NCI-H526 (cell line): ENCODE measurements around the gene CHN1.

Experiments used
- DNase-seq, 2 experiments: peaks; one replicate each; lab custom pipeline; 2025; lab: John Stamatoyannopoulos, UW

CHN1 gene

GRCh38 chr2:175010848-175011254 is 5.7 kb upstream of the CHN1 start:
- DNase-seq = peak in 1 of 2 experiments; percentile 6

GRCh38 chr2:175009917-175010621 is 4.9 kb upstream of the CHN1 start:
- DNase-seq = no peak

GRCh38 chr2:175008801-175009495 is 3.8 kb upstream of the CHN1 start:
- DNase-seq = no peak

- DNase-seq = no peak
These were observed 2.8 kb upstream of the CHN1 start for GRCh38 chr2:175008009-175008408.

- DNase-seq = no peak
These were observed 2.3 kb upstream of the CHN1 start for GRCh38 chr2:175007510-175007909.

- DNase-seq = no peak
These were observed 1.1 kb upstream of the CHN1 start for GRCh38 chr2:175006281-175006680.

GRCh38 chr2:175005733-175006264 is 618 bp upstream of the CHN1 start:
- DNase-seq = peak in 1 of 2 experiments; percentile 16

GRCh38 chr2:175004730-175004979 is 526 bp downstream of the CHN1 start:
- peak in 1 of 2 experiments; percentile 79 for DNase-seq

- peak; percentile 20 to 68 for DNase-seq
These were observed 1.1 kb downstream of the CHN1 start for GRCh38 chr2:175003875-175004729.

GRCh38 chr2:175002547-175003274 is 2.5 kb downstream of the CHN1 start:
- peak in 1 of 2 experiments; percentile 29 for DNase-seq

- no peak for DNase-seq
These were observed 3.6 kb downstream of the CHN1 start for GRCh38 chr2:175001566-175001965.

- DNase-seq = no peak
These were observed 8.1 kb downstream of the CHN1 start for GRCh38 chr2:174997110-174997509.

GRCh38 chr2:174996622-174997021 is 8.6 kb downstream of the CHN1 start:
- no peak for DNase-seq

GRCh38 chr2:174994381-174994780 is 10.8 kb downstream of the CHN1 start:
- no peak for DNase-seq

GRCh38 chr2:174992886-174993285 is 12.3 kb downstream of the CHN1 start:
- DNase-seq = no peak

- no peak for DNase-seq
These were observed 19.6 kb downstream of the CHN1 start for GRCh38 chr2:174985614-174986013.

GRCh38 chr2:174984561-174984960 is 20.6 kb downstream of the CHN1 start:
- DNase-seq = no peak

GRCh38 chr2:174981331-174981730 is 23.9 kb downstream of the CHN1 start:
- DNase-seq = no peak

GRCh38 chr2:174979996-174980395 is 25.2 kb downstream of the CHN1 start:
- no peak for DNase-seq

GRCh38 chr2:174977364-174977763 is 27.8 kb downstream of the CHN1 start:
- DNase-seq = no peak

- peak in 1 of 2 experiments; percentile 50 for DNase-seq
These were observed 31.1 kb downstream of the CHN1 start for GRCh38 chr2:174974131-174974530.

GRCh38 chr2:174972924-174973323 is 32.3 kb downstream of the CHN1 start:
- no peak for DNase-seq
